Stimulated activated effector memory CD8-positive, alpha-beta T cell treated with anti-CD3 and anti-CD28 coated beads, Interleukin-12 subunit alpha, Interleukin-12 subunit beta, amount 100 ng/mL, for 72 hours (primary cell): ENCODE measurements around the gene CREB5.

ENCODE experiments used
- ATAC-seq: fragments of 150-1000 bp; cut with Tn5 transposase; 2 replicates; pipeline ENCODE4 v1.10.0; 2021
- DNase-seq, 2 donors: peaks; one replicate each; pipeline ENCODE4 v3.0.0; 2021 to 2022; ENCODE audit warnings: low spot score in 2 of 2
- H3K27ac Mint-ChIP-seq: one replicate; pipeline ENCODE4 v1.8.0; 2022; ENCODE audit warnings: mild to moderate bottlenecking, mixed read lengths
- H3K36me3 Mint-ChIP-seq: one replicate; pipeline ENCODE4 v1.8.0; 2022; ENCODE audit warnings: mild to moderate bottlenecking, mixed read lengths
- H3K4me1 Mint-ChIP-seq: one replicate; pipeline ENCODE4 v1.8.0; 2022; ENCODE audit warnings: mixed read lengths
- H3K4me3 Mint-ChIP-seq: one replicate; pipeline ENCODE4 v1.8.0; 2022; ENCODE audit warnings: mild to moderate bottlenecking, mixed read lengths
- H3K9me3 Mint-ChIP-seq: one replicate; pipeline ENCODE4 v1.8.0; 2022; ENCODE audit warnings: mixed read lengths

The CREB5 gene

GRCh38 chr7:28442540-28443420, 30.5 kb downstream of the CREB5 start:
- no peak overlapping the region for H3K27ac Mint-ChIP-seq
- peaks cover 4% of the 10 kb centered on the region for H3K9me3 Mint-ChIP-seq
- H3K4me1 Mint-ChIP-seq = no peaks in the 10 kb centered on the region
- H3K36me3 Mint-ChIP-seq = no peaks in the 10 kb centered on the region
- peak; percentile 91 for ATAC-seq
- no peak for DNase-seq
- no peak overlapping the region for H3K4me3 Mint-ChIP-seq

- H3K36me3 Mint-ChIP-seq = no peaks in the 10 kb centered on the region
- no peak for ATAC-seq
- peaks cover 4% of the 10 kb centered on the region for H3K9me3 Mint-ChIP-seq
- DNase-seq = no peak
- H3K4me1 Mint-ChIP-seq = no peaks in the 10 kb centered on the region
- H3K4me3 Mint-ChIP-seq = no peak overlapping the region
- H3K27ac Mint-ChIP-seq = no peak overlapping the region
Observed at GRCh38 chr7:28446131-28446530, 33.8 kb downstream of the CREB5 start.

- H3K27ac Mint-ChIP-seq = no peak overlapping the region
Observed at GRCh38 chr7:28447071-28447470, 34.8 kb downstream of the CREB5 start.

GRCh38 chr7:28448708-28449107, 36.4 kb downstream of the CREB5 start:
- ATAC-seq = no peak
- H3K27ac Mint-ChIP-seq = no peak overlapping the region

More at GRCh38 chr7:28447071-28447470, 34.8 kb downstream of the CREB5 start:
- Mint-ChIP-seq H3K9me3 (peaks cover 1% of the 10 kb centered on the region), H3K36me3 (no peaks in the 10 kb centered on the region), H3K4me3 (no peak overlapping the region), H3K4me1 (no peaks in the 10 kb centered on the region)
- ATAC-seq (no peak), DNase-seq (no peak)

GRCh38 chr7:28452681-28453080, 40.4 kb downstream of the CREB5 start:
- H3K4me1 Mint-ChIP-seq = no peaks in the 10 kb centered on the region
- DNase-seq (no peak), ATAC-seq (no peak)
- H3K9me3 Mint-ChIP-seq = no peaks in the 10 kb centered on the region
- H3K4me3 Mint-ChIP-seq = no peak overlapping the region
- H3K27ac Mint-ChIP-seq = no peak overlapping the region
- no peaks in the 10 kb centered on the region for H3K36me3 Mint-ChIP-seq

More at GRCh38 chr7:28448708-28449107, 36.4 kb downstream of the CREB5 start:
- no peaks in the 10 kb centered on the region for H3K4me1 Mint-ChIP-seq
- no peaks in the 10 kb centered on the region for H3K36me3 Mint-ChIP-seq
- no peaks in the 10 kb centered on the region for H3K9me3 Mint-ChIP-seq
- no peak overlapping the region for H3K4me3 Mint-ChIP-seq
- DNase-seq = no peak

DNA sequence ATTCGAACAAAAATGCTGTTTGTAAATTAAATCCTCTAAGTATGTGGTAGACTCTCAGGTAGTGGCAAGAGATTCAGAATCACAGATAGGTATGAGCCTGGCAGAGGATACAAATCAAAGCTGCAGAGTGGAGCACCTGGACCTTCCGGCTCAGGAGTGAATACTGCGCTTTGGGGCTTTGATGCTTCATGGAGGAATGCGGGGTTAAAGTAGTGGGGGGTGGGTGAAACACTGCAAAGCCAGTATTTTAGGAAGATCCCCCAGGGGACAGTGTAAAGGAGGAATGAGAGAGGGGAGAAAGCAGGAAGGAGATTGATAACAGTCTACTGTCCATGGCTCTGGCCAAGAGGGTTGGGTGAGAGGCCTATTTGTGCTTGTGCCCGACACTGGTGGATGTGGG, 43.2 kb downstream of the CREB5 start:
- no peak for DNase-seq
- ATAC-seq = no peak
- Mint-ChIP-seq H3K36me3 (no peaks in the 10 kb centered on the region), H3K4me1 (no peaks in the 10 kb centered on the region), H3K9me3 (no peaks in the 10 kb centered on the region), H3K4me3 (no peak overlapping the region), H3K27ac (no peak overlapping the region)

DNA sequence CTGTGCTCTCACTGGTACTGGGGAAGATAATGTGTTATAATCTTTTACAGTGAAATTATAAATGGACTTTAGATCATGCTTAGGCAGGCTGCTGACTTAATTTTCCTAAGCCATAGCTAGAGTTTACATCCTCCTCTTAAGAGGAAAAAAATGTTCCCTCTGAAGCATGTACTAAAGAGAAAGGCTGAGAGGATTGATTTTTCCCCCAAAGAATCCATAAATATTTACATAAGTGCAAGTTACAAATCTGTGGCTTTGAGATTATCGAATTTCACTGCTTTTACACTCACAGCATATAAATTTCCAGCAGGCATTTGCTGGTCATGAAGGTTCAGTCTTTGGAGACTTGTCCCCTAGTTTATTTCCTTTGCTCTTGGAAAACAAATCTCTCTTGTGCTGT, 43.7 kb downstream of the CREB5 start:
- Mint-ChIP-seq H3K4me1 (no peaks in the 10 kb centered on the region), H3K36me3 (no peaks in the 10 kb centered on the region), H3K9me3 (no peaks in the 10 kb centered on the region), H3K4me3 (no peak overlapping the region), H3K27ac (no peak overlapping the region)
- ATAC-seq = no peak
- DNase-seq = no peak

GRCh38 chr7:28458732-28459131, 46.4 kb downstream of the CREB5 start:
- no peaks in the 10 kb centered on the region for H3K4me1 Mint-ChIP-seq
- H3K4me3 Mint-ChIP-seq = no peak overlapping the region
- H3K9me3 Mint-ChIP-seq = no peaks in the 10 kb centered on the region
- no peak overlapping the region for H3K27ac Mint-ChIP-seq
- no peaks in the 10 kb centered on the region for H3K36me3 Mint-ChIP-seq
- ATAC-seq = no peak
- no peak for DNase-seq

DNA sequence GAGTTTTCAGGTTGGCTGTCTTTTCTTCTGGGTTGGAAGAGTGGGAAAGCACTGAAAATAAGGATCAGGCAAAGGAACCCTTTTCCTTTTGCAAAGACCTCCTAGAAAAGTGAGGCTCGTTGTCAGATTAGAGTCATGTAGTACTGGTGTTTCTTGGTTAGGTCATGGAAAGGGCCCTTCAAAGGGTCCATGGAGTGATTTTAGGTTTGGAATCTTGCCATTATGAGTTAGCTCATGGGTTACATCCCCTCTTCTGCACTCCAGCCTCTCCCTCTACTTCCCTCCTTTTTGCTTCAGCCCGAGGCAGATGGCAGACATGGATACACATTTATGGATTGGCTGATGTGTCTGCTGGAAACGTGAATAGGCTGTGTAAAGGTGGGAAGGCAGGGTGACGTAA, 47.0 kb downstream of the CREB5 start:
- Mint-ChIP-seq H3K9me3 (no peaks in the 10 kb centered on the region), H3K4me1 (no peaks in the 10 kb centered on the region), H3K36me3 (no peaks in the 10 kb centered on the region), H3K4me3 (no peak overlapping the region), H3K27ac (no peak overlapping the region)
- DNase-seq = no peak
- ATAC-seq = no peak

DNA sequence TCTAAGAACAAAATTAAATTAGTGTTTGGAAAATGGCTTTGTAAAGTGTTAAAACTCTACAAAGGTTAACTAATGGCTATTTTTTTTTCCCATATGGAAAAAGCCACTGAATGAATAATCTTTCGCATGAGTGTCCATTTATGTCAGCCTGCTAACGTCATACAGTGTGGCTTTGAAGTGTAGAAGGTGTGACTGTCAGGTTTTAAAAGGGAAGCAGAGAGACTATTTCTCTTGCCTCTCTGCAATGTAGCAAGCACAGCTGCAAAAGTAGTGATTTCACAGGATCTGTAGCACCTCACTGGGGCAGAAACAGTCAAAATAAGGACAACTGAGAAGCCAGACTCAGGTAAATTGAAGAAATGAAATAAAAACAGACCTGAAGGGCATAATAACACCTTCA, 53.4 kb downstream of the CREB5 start:
- Mint-ChIP-seq H3K36me3 (no peaks in the 10 kb centered on the region), H3K4me3 (no peak overlapping the region), H3K9me3 (peaks cover 3% of the 10 kb centered on the region), H3K4me1 (no peaks in the 10 kb centered on the region), H3K27ac (no peak overlapping the region)
- ATAC-seq (no peak), DNase-seq (no peak)

GRCh38 chr7:28466341-28466740, 54.0 kb downstream of the CREB5 start:
- Mint-ChIP-seq H3K27ac (no peak overlapping the region), H3K36me3 (no peaks in the 10 kb centered on the region), H3K9me3 (peaks cover 3% of the 10 kb centered on the region), H3K4me1 (no peaks in the 10 kb centered on the region), H3K4me3 (no peak overlapping the region)
- no peak for DNase-seq
- no peak for ATAC-seq

DNA sequence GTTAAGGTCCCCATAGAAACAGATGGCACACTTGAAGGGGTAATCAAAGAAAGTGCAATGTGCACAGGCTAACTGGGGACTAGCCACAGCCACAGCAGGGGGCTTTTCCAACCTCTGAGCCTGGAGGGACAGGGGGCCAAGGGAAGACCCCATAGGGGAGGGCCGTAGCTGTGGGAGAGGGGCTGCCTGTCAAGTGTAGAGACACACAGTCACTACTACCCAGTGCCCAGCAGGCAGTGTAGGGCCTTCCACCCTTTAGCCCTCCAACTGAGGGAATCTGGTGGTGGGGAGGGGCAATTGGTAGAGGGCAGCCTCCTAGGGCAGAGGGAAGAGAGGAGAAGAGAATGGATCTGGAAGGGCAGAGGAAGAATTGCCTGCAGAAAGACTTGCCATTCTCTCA, 54.6 kb downstream of the CREB5 start:
- Mint-ChIP-seq H3K4me1 (no peaks in the 10 kb centered on the region), H3K36me3 (no peaks in the 10 kb centered on the region), H3K27ac (no peak overlapping the region), H3K9me3 (peaks cover 3% of the 10 kb centered on the region), H3K4me3 (no peak overlapping the region)
- DNase-seq = no peak
- no peak for ATAC-seq

GRCh38 chr7:28469562-28469961, 57.2 kb downstream of the CREB5 start:
- H3K4me3 Mint-ChIP-seq = no peak overlapping the region
- DNase-seq (no peak), ATAC-seq (no peak)
- H3K27ac Mint-ChIP-seq = no peak overlapping the region
- H3K36me3 Mint-ChIP-seq = no peaks in the 10 kb centered on the region
- no peaks in the 10 kb centered on the region for H3K4me1 Mint-ChIP-seq
- H3K9me3 Mint-ChIP-seq = peaks cover 3% of the 10 kb centered on the region

DNA sequence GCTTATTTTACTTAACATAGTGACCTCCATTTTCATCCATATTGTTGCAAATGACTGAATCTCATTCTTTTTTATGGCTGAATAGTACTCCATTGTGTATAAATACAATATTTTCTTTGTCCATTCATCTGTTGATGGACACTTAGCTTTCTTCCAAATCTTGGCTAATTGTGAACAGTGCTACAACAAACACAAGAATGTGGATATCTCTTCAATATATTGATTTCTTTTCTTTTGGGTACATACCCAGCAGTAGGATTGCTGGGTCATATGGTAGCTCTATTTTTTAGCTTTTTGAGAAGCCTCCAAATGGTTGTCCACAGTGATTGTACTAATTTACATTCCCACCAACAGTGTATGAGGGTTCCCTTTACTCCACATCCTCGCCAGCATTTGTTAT, 58.0 kb downstream of the CREB5 start:
- Mint-ChIP-seq H3K9me3 (peaks cover 3% of the 10 kb centered on the region), H3K27ac (no peak overlapping the region), H3K4me3 (no peak overlapping the region), H3K4me1 (no peaks in the 10 kb centered on the region), H3K36me3 (no peaks in the 10 kb centered on the region)
- no peak for DNase-seq
- ATAC-seq = no peak

DNA sequence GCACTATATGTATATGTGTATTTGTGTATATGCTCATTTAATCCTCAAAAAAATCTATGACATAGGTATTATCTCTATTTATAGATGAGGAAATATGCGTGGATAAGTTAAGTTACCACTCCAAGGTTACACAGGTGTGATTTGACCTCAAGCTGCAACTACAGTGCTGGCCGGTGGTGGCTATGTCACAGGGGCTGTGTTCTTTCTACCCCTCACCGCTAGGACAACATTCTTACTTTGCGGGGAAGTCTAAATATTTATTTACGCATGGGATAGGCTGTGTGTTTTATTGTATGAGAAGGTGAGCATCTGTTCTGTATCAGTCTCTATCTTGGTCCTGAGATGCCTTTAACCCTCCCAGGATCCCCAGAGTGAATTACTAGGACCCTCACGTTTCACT, 60.0 kb downstream of the CREB5 start:
- no peak for ATAC-seq

GRCh38 chr7:28473571-28474281, 61.4 kb downstream of the CREB5 start:
- H3K36me3 Mint-ChIP-seq = no peaks in the 10 kb centered on the region
- peaks cover 3% of the 10 kb centered on the region for H3K9me3 Mint-ChIP-seq
- no peak for ATAC-seq
- no peaks in the 10 kb centered on the region for H3K4me1 Mint-ChIP-seq
- DNase-seq = no peak
- H3K4me3 Mint-ChIP-seq = no peak overlapping the region
- no peak overlapping the region for H3K27ac Mint-ChIP-seq

More for the DNA sequence above, 60.0 kb downstream of the CREB5 start:
- no peak overlapping the region for H3K4me3 Mint-ChIP-seq
- no peaks in the 10 kb centered on the region for H3K36me3 Mint-ChIP-seq
- DNase-seq = no peak
- H3K4me1 Mint-ChIP-seq = no peaks in the 10 kb centered on the region
- no peak overlapping the region for H3K27ac Mint-ChIP-seq
- H3K9me3 Mint-ChIP-seq = peaks cover 3% of the 10 kb centered on the region
